Astrocyte (in vitro differentiated cells and primary cell): ENCODE data around the gene RASL10A.

Source experiments
- EZH2 ChIP-seq: IDR thresholded peaks from 2 replicates; pipeline ENCODE4 v1.6.1; 2012; ENCODE audit warnings: mild to moderate bottlenecking, low read length, inconsistent platforms; ENCODE audit not compliant: insufficient read depth
- TF ChIP-seq, protein P1 (sequence below): IDR thresholded peaks from 2 replicates; pipeline ENCODE4 v1.5.1; 2011; ENCODE audit warnings: low read depth, mild to moderate bottlenecking, inconsistent platforms, low read length, moderate library complexity; ENCODE audit not compliant: insufficient read depth

DNA sequence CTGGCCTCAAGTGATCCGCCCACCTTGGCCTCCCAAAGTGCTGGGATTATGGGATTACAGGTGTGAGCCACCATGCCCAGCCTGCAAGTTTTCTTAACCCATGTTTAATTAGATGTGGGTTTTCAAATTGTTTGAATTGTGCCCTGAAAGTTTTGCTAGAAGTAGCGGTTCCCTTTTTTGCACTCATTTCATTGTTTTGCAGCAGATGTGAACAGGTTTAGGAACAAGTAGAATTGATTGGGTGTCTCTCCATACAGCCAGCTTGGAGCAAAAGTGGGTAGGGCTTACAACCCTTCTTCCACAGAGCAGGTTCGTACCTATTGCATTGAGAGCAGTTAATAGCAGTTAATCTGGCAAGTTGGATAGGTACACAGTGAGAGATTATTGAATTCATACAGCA lies 31.3 kb downstream of the RASL10A start:
- no peak for TF ChIP-seq EZH2
- TF ChIP-seq, protein P1, sequence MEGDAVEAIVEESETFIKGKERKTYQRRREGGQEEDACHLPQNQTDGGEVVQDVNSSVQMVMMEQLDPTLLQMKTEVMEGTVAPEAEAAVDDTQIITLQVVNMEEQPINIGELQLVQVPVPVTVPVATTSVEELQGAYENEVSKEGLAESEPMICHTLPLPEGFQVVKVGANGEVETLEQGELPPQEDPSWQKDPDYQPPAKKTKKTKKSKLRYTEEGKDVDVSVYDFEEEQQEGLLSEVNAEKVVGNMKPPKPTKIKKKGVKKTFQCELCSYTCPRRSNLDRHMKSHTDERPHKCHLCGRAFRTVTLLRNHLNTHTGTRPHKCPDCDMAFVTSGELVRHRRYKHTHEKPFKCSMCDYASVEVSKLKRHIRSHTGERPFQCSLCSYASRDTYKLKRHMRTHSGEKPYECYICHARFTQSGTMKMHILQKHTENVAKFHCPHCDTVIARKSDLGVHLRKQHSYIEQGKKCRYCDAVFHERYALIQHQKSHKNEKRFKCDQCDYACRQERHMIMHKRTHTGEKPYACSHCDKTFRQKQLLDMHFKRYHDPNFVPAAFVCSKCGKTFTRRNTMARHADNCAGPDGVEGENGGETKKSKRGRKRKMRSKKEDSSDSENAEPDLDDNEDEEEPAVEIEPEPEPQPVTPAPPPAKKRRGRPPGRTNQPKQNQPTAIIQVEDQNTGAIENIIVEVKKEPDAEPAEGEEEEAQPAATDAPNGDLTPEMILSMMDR, result no peak
